Brain microvascular endothelial cell (primary cell): Measurements from ENCODE around the gene HTATSF1.

ENCODE experiments used
- DNase-seq: peaks from one replicate; pipeline ENCODE4 v3.0.0-alpha.2; 2020
- H3K27ac ChIP-seq: fragments of 250-450 bp; sonication (Bioruptor Pico); 2 replicates; pipeline ENCODE4 v1.5.1; 2020; ENCODE audit warnings: mild to moderate bottlenecking, moderate library complexity
- H3K27me3 ChIP-seq: fragments of 250-450 bp; sonication (Bioruptor Pico); replicated peaks from 2 replicates; pipeline ENCODE4 v1.5.1; 2020; ENCODE audit warnings: mild to moderate bottlenecking
- H3K36me3 ChIP-seq: fragments of 250-450 bp; sonication (Bioruptor Pico); replicated peaks from 2 replicates; pipeline ENCODE4 v1.5.1; 2020; ENCODE audit warnings: mild to moderate bottlenecking
- H3K4me3 ChIP-seq: 2 replicates; pipeline ENCODE4 v1.5.1; 2011; ENCODE audit warnings: low read depth, mild to moderate bottlenecking, control low read depth, low read length, moderate library complexity
- CTCF ChIP-seq: IDR thresholded peaks from 2 replicates; pipeline ENCODE4 v1.5.1; 2011; ENCODE audit warnings: low read depth, mild to moderate bottlenecking, moderate library complexity, low read length, control low read depth, inconsistent platforms; ENCODE audit errors: missing control alignments
- in situ Hi-C: cut with HindIII; loops from 2 replicates; pipeline ENCODE4 v1.10.0; 2017; ENCODE audit warnings: low sequenced_read_pairs, low pct_ligation_motif_present

The HTATSF1 gene

GRCh38 chrX:136488706-136489105, 8.7 kb upstream of the HTATSF1 start:
- H3K4me3 ChIP-seq = no peak overlapping the region

GRCh38 chrX:136491832-136492231, 5.6 kb upstream of the HTATSF1 start:
- no peaks in the 10 kb centered on the region for H3K27me3 ChIP-seq
- in situ Hi-C loops = no loop called here

More at GRCh38 chrX:136488706-136489105, 8.7 kb upstream of the HTATSF1 start:
- H3K27ac ChIP-seq = no peak overlapping the region
- in situ Hi-C loops = no loop called here
- TF ChIP-seq CTCF = no peak
- H3K27me3 ChIP-seq = no peaks in the 10 kb centered on the region
- H3K36me3 ChIP-seq = no peaks in the 10 kb centered on the region
- no peak for DNase-seq

DNA sequence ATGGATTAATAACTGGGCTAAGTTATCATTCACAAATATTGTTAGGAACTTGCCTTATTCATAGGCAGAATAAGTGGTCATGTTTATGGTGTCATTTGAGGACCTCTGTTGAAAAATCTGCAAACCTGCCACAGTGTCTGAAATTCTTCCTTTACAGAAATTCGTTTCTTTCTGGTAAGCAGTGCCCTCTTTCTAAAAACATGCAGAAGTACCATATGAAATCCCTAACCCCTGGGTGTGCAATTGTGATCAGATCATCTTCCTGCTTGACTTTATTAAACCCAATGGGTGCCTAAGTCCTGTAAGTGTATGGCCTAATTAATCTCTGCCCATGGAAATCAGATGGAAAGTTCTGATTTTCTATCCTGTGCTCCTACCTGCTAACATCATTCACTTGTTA, 4.4 kb upstream of the HTATSF1 start:
- no peak overlapping the region for H3K4me3 ChIP-seq
- no peaks in the 10 kb centered on the region for H3K27me3 ChIP-seq
- no peak for TF ChIP-seq CTCF
- H3K27ac ChIP-seq = no peak overlapping the region
- DNase-seq = no peak
- no peaks in the 10 kb centered on the region for H3K36me3 ChIP-seq
- in situ Hi-C loops = no loop called here

More at GRCh38 chrX:136491832-136492231, 5.6 kb upstream of the HTATSF1 start:
- H3K36me3 ChIP-seq = no peaks in the 10 kb centered on the region
- no peak for DNase-seq
- no peak for TF ChIP-seq CTCF
- no peak overlapping the region for H3K27ac ChIP-seq
- no peak overlapping the region for H3K4me3 ChIP-seq

DNA sequence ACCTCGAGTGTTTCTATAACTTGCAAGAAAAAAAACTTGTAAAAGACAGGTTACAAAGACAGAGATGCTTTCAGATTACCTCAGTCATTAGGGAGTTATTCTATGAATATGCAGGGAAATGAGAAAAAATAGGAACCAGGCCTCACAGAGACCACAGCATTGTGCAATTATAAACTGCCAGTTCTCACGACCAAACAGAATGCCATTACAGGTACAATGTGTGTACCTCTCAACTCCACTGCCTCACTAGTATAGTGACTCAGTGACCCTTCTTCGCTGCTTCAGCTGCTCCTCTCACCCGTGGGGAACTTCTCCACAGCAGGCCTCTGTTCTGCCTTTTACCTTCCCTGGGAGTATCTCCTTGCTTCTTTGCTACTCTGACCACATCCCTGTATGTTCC, 2.3 kb upstream of the HTATSF1 start:
- in situ Hi-C loops = no loop called here
- H3K36me3 ChIP-seq = no peaks in the 10 kb centered on the region
- no peak overlapping the region for H3K27ac ChIP-seq
- no peak for TF ChIP-seq CTCF
- no peak for DNase-seq
- no peaks in the 10 kb centered on the region for H3K27me3 ChIP-seq
- H3K4me3 ChIP-seq = no peak overlapping the region

GRCh38 chrX:136496186-136496763, 1.1 kb upstream of the HTATSF1 start:
- in situ Hi-C loops = no loop called here
- H3K4me3 ChIP-seq = peak overlapping the region; percentile 65

More at GRCh38 chrX:136496186-136496763, 1.1 kb upstream of the HTATSF1 start:
- Histone ChIP-seq H3K27ac (peak overlapping the region; percentile 93), H3K27me3 (no peaks in the 10 kb centered on the region), H3K36me3 (no peaks in the 10 kb centered on the region)
- TF ChIP-seq CTCF = no peak
- no peak for DNase-seq
